A673 (cell line): ENCODE data around the gene P2RY2. TPM values are rescaled to one million over a fixed set of nuclear protein-coding genes. Genes with fewer than 3 reads are reported as not detected.

Experiments used
- BruUV-seq: library from RNA; stranded (reverse); fragments of 400-500 nt; replicated peaks from 2 replicates; lab custom pipeline; 2021; lab: Mats Ljungman, UMichigan
- CTCF ChIA-PET: fragments of 300-600 bp; sonication (Branson Sonifier 250); formaldehyde crosslinking; loops from one replicate; lab custom pipeline; 2022; ENCODE audit warnings: antibody characterized with exemption; lab: Charles Lee
- POLR2A ChIA-PET: fragments of 300-600 bp; sonication (Branson Sonifier 250); formaldehyde crosslinking; loops from one replicate; lab custom pipeline; 2022; ENCODE audit warnings: antibody characterized with exemption; ENCODE audit not compliant: low non-redundant PET; lab: Charles Lee
- DNase-seq: peaks from one replicate; pipeline ENCODE4 v3.0.0-alpha.2; 2015; ENCODE audit warnings: low spot score
- H3K27ac ChIP-seq: fragments of 200-600 bp; sonication (generic); 2 replicates; pipeline ENCODE4 v1.5.1; 2016; ENCODE audit warnings: mixed run types, low read depth, mild to moderate bottlenecking, mixed read lengths, antibody characterized with exemption, low read length; ENCODE audit not compliant: poor library complexity, severe bottlenecking
- H3K27me3 ChIP-seq: fragments of 200-600 bp; sonication (generic); replicated peaks from 2 replicates; pipeline ENCODE4 v1.6.1; 2017; ENCODE audit warnings: mixed run types, low read depth, mild to moderate bottlenecking, mixed read lengths, antibody characterized with exemption, low read length; ENCODE audit not compliant: insufficient read depth, poor library complexity
- H3K36me3 ChIP-seq: fragments of 200-600 bp; sonication (generic); 2 replicates; pipeline ENCODE4 v1.6.1; 2016; ENCODE audit warnings: mixed run types, mild to moderate bottlenecking, mixed read lengths, antibody characterized with exemption, low read length; ENCODE audit not compliant: insufficient read depth, poor library complexity, severe bottlenecking
- H3K4me1 ChIP-seq: fragments of 200-600 bp; sonication (generic); 2 replicates; pipeline ENCODE4 v1.6.1; 2017; ENCODE audit warnings: mixed run types, mild to moderate bottlenecking, mixed read lengths, antibody characterized with exemption, low read length; ENCODE audit not compliant: insufficient read depth, poor library complexity, severe bottlenecking
- H3K4me3 ChIP-seq: fragments of 200-600 bp; sonication (generic); 2 replicates; pipeline ENCODE4 v1.5.1; 2016; ENCODE audit warnings: low read depth, mixed run types, mild to moderate bottlenecking, mixed read lengths, low read length; ENCODE audit not compliant: poor library complexity, severe bottlenecking
- H3K9me3 ChIP-seq: fragments of 200-600 bp; sonication (generic); 2 replicates; pipeline ENCODE4 v1.6.1; 2016; ENCODE audit warnings: mixed run types, low read depth, mild to moderate bottlenecking, mixed read lengths, antibody characterized with exemption, low read length; ENCODE audit not compliant: poor library complexity, severe bottlenecking
- EZH2 ChIP-seq: fragments of 200-600 bp; sonication (generic); IDR thresholded peaks from 2 replicates; pipeline ENCODE4 v1.6.1; 2017; ENCODE audit warnings: borderline replicate concordance, low read depth, mild to moderate bottlenecking, mixed read lengths, antibody characterized with exemption, low read length; ENCODE audit not compliant: poor library complexity, severe bottlenecking
- intact Hi-C: fragments of 100-400 bp; cut with micrococcal nuclease; formaldehyde crosslinking; loops from one replicate; pipeline ENCODE4 v1.10.0; 2022; ENCODE audit not compliant: unreplicated experiment
- total RNA-seq: library from RNA; stranded (reverse); gene quantifications from 2 replicates; pipeline ENCODE4 v1.2.3, GENCODE V29; 2021
- TF ChIP-seq, protein P1 (sequence below): fragments of 300-800, 200-600 bp; sonication (generic); conservative IDR thresholded peaks from 2 replicates; pipeline ENCODE4 v1.5.1; 2017; ENCODE audit warnings: low read depth, mild to moderate bottlenecking, antibody characterized with exemption, low read length, moderate library complexity, mixed read lengths

The P2RY2 gene
- total RNA-seq, 1 experiment from 2014 or later: not detected

DNA sequence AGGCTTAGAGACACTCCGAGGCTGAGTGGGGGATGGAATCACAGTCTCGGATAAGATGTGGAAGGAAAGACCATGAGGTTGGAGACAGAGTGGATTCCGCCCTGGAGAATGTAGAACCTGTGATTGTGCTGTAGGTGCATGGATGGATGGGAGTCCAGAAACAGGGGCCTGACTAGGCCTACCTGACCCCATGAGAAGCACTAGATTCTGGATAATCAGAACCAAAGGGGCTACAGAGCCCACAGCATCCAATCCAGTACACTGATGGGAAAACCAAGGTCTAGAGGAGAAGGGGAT is 43.6 kb upstream of the P2RY2 start:
- ChIA-PET POLR2A (no interaction called here), CTCF (no interaction called here)
- no TSS peak for BruUV-seq
- H3K4me1 ChIP-seq: no peaks in the 10 kb centered on the region
- no peak for TF ChIP-seq EZH2
- TF ChIP-seq, protein P1, sequence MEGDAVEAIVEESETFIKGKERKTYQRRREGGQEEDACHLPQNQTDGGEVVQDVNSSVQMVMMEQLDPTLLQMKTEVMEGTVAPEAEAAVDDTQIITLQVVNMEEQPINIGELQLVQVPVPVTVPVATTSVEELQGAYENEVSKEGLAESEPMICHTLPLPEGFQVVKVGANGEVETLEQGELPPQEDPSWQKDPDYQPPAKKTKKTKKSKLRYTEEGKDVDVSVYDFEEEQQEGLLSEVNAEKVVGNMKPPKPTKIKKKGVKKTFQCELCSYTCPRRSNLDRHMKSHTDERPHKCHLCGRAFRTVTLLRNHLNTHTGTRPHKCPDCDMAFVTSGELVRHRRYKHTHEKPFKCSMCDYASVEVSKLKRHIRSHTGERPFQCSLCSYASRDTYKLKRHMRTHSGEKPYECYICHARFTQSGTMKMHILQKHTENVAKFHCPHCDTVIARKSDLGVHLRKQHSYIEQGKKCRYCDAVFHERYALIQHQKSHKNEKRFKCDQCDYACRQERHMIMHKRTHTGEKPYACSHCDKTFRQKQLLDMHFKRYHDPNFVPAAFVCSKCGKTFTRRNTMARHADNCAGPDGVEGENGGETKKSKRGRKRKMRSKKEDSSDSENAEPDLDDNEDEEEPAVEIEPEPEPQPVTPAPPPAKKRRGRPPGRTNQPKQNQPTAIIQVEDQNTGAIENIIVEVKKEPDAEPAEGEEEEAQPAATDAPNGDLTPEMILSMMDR: no peak
- H3K27me3 ChIP-seq: no peaks in the 10 kb centered on the region
- intact Hi-C loops: loop anchor here (10.0 kb wide), 1 partner anchor 590 kb away; no protein-coding TSS in a partner anchor
- H3K36me3 ChIP-seq: no peaks in the 10 kb centered on the region
- no peak overlapping the region for H3K27ac ChIP-seq
- H3K4me3 ChIP-seq: no peak overlapping the region
- no peak for DNase-seq
- H3K9me3 ChIP-seq: no peaks in the 10 kb centered on the region

DNA sequence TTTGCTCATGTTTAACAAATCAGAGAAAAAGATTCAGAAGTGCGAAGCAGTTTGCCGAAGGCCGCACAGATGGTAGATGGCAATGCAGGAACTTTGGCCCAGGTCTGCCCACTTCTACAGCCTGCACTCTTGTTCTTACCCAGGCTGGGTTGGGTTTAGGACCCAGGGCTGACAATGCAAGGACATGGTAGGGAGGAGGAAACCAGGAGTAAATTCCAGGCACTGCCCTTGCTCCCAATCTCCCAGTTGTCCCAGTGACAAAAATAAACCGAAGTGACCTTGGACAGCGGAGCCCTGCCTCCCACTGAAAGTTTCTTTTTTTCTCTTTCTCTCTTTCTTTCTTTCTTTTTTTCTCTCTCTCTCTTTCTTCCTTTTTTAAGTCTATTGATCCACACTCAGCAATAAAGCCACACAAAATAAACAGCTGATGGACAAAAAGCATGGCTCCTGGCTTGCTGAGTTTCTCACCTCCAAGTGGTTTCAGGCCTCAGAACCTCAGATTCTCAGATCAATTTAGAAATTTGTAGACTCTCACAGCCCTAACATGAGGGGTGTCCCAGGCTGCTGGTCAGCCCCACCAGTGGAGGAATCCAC is 42.4 kb upstream of the P2RY2 start:
- Histone ChIP-seq H3K4me3 (no peak overlapping the region), H3K36me3 (no peaks in the 10 kb centered on the region), H3K27me3 (no peaks in the 10 kb centered on the region), H3K9me3 (no peaks in the 10 kb centered on the region), H3K4me1 (no peaks in the 10 kb centered on the region), H3K27ac (no peak overlapping the region)
- CTCF ChIA-PET: interaction anchor here (1.2 kb wide), 1 partner anchor 450 kb away, joined by 7 read pairs; no protein-coding TSS in a partner anchor
- BruUV-seq: no TSS peak
- POLR2A ChIA-PET: interaction anchor here (0.6 kb wide), 1 partner anchor 79 kb away, joined by 3 read pairs; no protein-coding TSS in a partner anchor
- DNase-seq: no peak
- TF ChIP-seq, protein P1: no peak
- no peak for TF ChIP-seq EZH2
- intact Hi-C loops: loop anchor here (10.0 kb wide), 1 partner anchor 591 kb away; no protein-coding TSS in a partner anchor

DNA sequence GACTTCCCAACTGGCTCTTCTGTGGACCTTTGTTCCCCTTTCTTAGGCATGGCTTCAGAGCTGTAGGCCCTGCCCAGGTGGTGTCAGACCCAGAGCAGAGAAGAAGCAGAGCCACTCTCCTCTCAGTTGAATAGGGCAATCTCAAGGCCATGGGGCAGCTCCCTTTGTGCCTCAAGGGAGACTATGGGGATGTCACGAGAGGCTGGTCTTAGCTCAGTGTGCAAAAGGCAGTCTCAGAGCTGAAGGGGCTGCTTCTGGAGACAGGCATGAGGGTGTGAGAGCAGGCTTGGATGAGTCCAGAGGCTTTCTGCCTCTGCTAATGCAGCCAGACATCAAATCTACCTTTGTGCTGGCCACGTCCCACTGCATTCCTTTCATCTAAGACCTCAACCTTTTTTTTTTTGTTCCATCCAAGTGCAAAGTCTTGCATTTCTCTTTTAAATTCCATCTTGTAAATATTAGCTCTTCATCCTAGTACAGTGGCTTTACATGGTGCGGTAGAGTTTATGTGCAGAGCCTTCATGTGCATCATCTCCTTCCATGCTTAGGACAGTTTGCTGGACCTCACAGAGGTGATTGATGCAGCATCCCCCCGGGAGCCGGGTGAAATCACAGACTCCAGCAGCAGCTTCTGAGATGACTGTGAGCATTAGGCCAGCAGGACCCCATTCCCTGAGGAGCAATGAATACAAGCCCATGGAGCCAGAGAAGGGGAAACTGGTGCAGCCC is 41.8 kb upstream of the P2RY2 start:
- no peaks in the 10 kb centered on the region for H3K36me3 ChIP-seq
- ChIA-PET POLR2A (interaction anchor here (0.6 kb wide), 2 partner anchors 78 to 116 kb away, joined by 3 read pairs; no protein-coding TSS in a partner anchor), CTCF (interaction anchor here (0.5 to 1.2 kb wide), 3 partner anchors 85 to 451 kb away, joined by 3 to 7 read pairs (median 4); no protein-coding TSS in a partner anchor)
- no peaks in the 10 kb centered on the region for H3K4me1 ChIP-seq
- H3K27me3 ChIP-seq: no peaks in the 10 kb centered on the region
- no peak for DNase-seq
- no peak overlapping the region for H3K27ac ChIP-seq
- intact Hi-C loops: loop anchor here (10.0 kb wide), 1 partner anchor 592 kb away; no protein-coding TSS in a partner anchor
- no peak overlapping the region for H3K4me3 ChIP-seq
- no peak for TF ChIP-seq EZH2
- TF ChIP-seq, protein P1: no peak
- no TSS peak for BruUV-seq
- H3K9me3 ChIP-seq: no peaks in the 10 kb centered on the region
